HepG2 (cell line): ENCODE results near the gene TTC23L. TPM values are rescaled to one million over a fixed set of nuclear protein-coding genes. Genes with fewer than 3 reads are reported as not detected.

ENCODE experiments used
- CTCF ChIP-seq: sonication (generic); formaldehyde crosslinking; IDR thresholded peaks from 2 replicates; pipeline ENCODE4 v1.5.0; 2020; ENCODE audit warnings: mild to moderate bottlenecking, missing genetic modification reagents, moderate library complexity
- FOXK1 ChIP-seq: sonication (generic); formaldehyde crosslinking; IDR thresholded peaks from 2 replicates; pipeline ENCODE4 v1.4.0; 2020; ENCODE audit warnings: low read depth, missing genetic modification reagents, borderline replicate concordance
- KMT2A ChIP-seq: sonication (generic); formaldehyde crosslinking; IDR thresholded peaks from 2 replicates; pipeline ENCODE4 v1.4.0; 2020; ENCODE audit warnings: missing genetic modification reagents
- NFKB2 ChIP-seq: sonication (generic); formaldehyde crosslinking; IDR thresholded peaks from 2 replicates; pipeline ENCODE4 v1.4.0; 2020; ENCODE audit warnings: missing genetic modification reagents, borderline replicate concordance
- NKX3-1 ChIP-seq: sonication (generic); formaldehyde crosslinking; IDR thresholded peaks from 2 replicates; pipeline ENCODE4 v1.5.0; 2020; ENCODE audit warnings: missing genetic modification reagents
- NONO ChIP-seq, 2 experiments: fragments of 450-650 bp in 1 of 2; sonication (generic) in 1 of 2; formaldehyde crosslinking in 1 of 2; IDR thresholded peaks in 1 of 2; conservative IDR thresholded peaks in 1 of 2; 2 replicates each; pipeline versions ENCODE4 v1.6.1 to v1.8.0; 2017 to 2022; ENCODE audit warnings: mild to moderate bottlenecking in 1 of 2, missing genetic modification reagents in 1 of 2, moderate library complexity in 1 of 2
- NPAS2 ChIP-seq: sonication (generic); formaldehyde crosslinking; IDR thresholded peaks from 2 replicates; pipeline ENCODE4 v1.8.0; 2022; ENCODE audit warnings: mild to moderate bottlenecking, missing genetic modification reagents, borderline replicate concordance
- PAF1 ChIP-seq: IDR thresholded peaks from 2 replicates; pipeline ENCODE4 v1.6.1; 2016; ENCODE audit warnings: missing genetic modification reagents, missing compliant biosample characterization
- PTBP1 ChIP-seq: fragments of 200-400 bp; formaldehyde crosslinking; IDR thresholded peaks from 2 replicates; pipeline ENCODE4 v1.6.1; 2018; ENCODE audit warnings: low read length, low read depth; ENCODE audit not compliant: poor library complexity, severe bottlenecking
- SIN3B ChIP-seq: fragments of 150-350 bp; IDR thresholded peaks from 2 replicates; pipeline ENCODE4 v1.6.1; 2014; ENCODE audit warnings: low read length
- ZFYVE20 ChIP-seq: sonication (generic); formaldehyde crosslinking; IDR thresholded peaks from 2 replicates; pipeline ENCODE4 v1.8.0; 2023; ENCODE audit warnings: low read depth, mild to moderate bottlenecking, moderate library complexity, missing genetic modification reagents, borderline replicate concordance
- ZNF230 ChIP-seq: sonication (generic); formaldehyde crosslinking; IDR thresholded peaks from 2 replicates; pipeline ENCODE4 v1.4.0; 2020; ENCODE audit warnings: mild to moderate bottlenecking, missing genetic modification reagents
- ZNF274 ChIP-seq: sonication (generic); formaldehyde crosslinking; IDR thresholded peaks from 2 replicates; pipeline ENCODE4 v1.5.1; 2020; ENCODE audit warnings: mild to moderate bottlenecking, missing genetic modification reagents
- ZNF563 ChIP-seq: sonication (generic); formaldehyde crosslinking; IDR thresholded peaks from 2 replicates; pipeline ENCODE4 v1.8.0; 2022; ENCODE audit warnings: mild to moderate bottlenecking, moderate library complexity, missing genetic modification reagents
- ZNF660 ChIP-seq: sonication (generic); formaldehyde crosslinking; IDR thresholded peaks from 2 replicates; pipeline ENCODE4 v1.5.1; 2020; ENCODE audit warnings: mild to moderate bottlenecking, low read depth, missing genetic modification reagents, borderline replicate concordance
- ZNF720 ChIP-seq: sonication (generic); formaldehyde crosslinking; IDR thresholded peaks from 2 replicates; pipeline ENCODE4 v1.4.0; 2020; ENCODE audit warnings: missing genetic modification reagents
- ZNF747 ChIP-seq: sonication (generic); formaldehyde crosslinking; IDR thresholded peaks from 2 replicates; pipeline ENCODE4 v1.8.1; 2023; ENCODE audit warnings: missing genetic modification reagents, mild to moderate bottlenecking, borderline replicate concordance
- ZZZ3 ChIP-seq: sonication (generic); formaldehyde crosslinking; IDR thresholded peaks from 2 replicates; pipeline ENCODE4 v1.4.0; 2020; ENCODE audit warnings: missing genetic modification reagents, mild to moderate bottlenecking, borderline replicate concordance
- polyA plus RNA-seq, 8 experiments: library from polyadenylated mRNA; depleted of rRNA in 3 of 8; stranded (reverse) in 7 of 8; unstranded in 1 of 8; fragments of >200 nt; fragmentation: Illumina TruSeq in 4 of 8; extraction: Trizol in 4 of 8; gene quantifications; 2 replicates each; pipeline versions ENCODE4 v1.2.1 to v1.2.3, GENCODE V29; 2011 to 2016; ENCODE audit warnings: low read depth in 4 of 8, missing spikeins in 1 of 8, mixed read lengths in 1 of 8; ENCODE audit not compliant: insufficient read depth in 1 of 8
- total RNA-seq, 5 experiments: library from RNA; depleted of rRNA; stranded (reverse); fragments of >200 nt; fragmentation: Illumina TruSeq; extraction: Trizol; gene quantifications; 2 replicates each; pipeline ENCODE4 v1.2.3, GENCODE V29; 2016; ENCODE audit warnings: low read depth in 1 of 5
- TF ChIP-seq, protein P1 (sequence below): sonication (generic); formaldehyde crosslinking; IDR thresholded peaks from 2 replicates; pipeline ENCODE4 v1.9.0; 2021; ENCODE audit warnings: missing genetic modification reagents, mild to moderate bottlenecking, borderline replicate concordance
- TF ChIP-seq, protein P2 (sequence below): sonication (generic); formaldehyde crosslinking; IDR thresholded peaks from 2 replicates; pipeline ENCODE4 v1.9.0; 2021; ENCODE audit warnings: missing genetic modification reagents, borderline replicate concordance
- TF ChIP-seq, protein P3 (sequence below): sonication (generic); formaldehyde crosslinking; IDR thresholded peaks from 2 replicates; pipeline ENCODE4 v1.8.1; 2023; ENCODE audit warnings: mild to moderate bottlenecking, inconsistent platforms, moderate library complexity, missing genetic modification reagents, borderline replicate concordance

Gene TTC23L
- total and polyA plus RNA-seq, 2 of the 13 experiments (the other 11 are each of a cell fraction or from before 2014, with no cell fraction given) = 0.37 to 1.4 TPM

- TF ChIP-seq CTCF (CRISPR knock-in tag) = 0 out of 2 replicates have a peak, but pooled peaks have one; percentile 15
- TF ChIP-seq PAF1 = no peak
- no peak for TF ChIP-seq ZFYVE20 (CRISPR knock-in tag)
- no peak for TF ChIP-seq ZNF660 (CRISPR knock-in tag)
- TF ChIP-seq KMT2A = peak; percentile 60; the same call in 1 of the 2 replicates
- TF ChIP-seq SIN3B = no peak
- TF ChIP-seq PTBP1 = no peak
- no peak for TF ChIP-seq NONO (IDR thresholded peaks at IDR 0.05)
- TF ChIP-seq NONO (CRISPR knock-in tag; conservative IDR thresholded peaks at IDR 0.05) = peak; percentile 53; the same call in 1 of the 2 replicates
- TF ChIP-seq ZNF720 = no peak
- TF ChIP-seq ZNF274 (CRISPR knock-in tag) = no peak; the same call in 1 of the 2 replicates
- TF ChIP-seq ZNF563 (CRISPR knock-in tag) = no peak
- TF ChIP-seq, protein P1, sequence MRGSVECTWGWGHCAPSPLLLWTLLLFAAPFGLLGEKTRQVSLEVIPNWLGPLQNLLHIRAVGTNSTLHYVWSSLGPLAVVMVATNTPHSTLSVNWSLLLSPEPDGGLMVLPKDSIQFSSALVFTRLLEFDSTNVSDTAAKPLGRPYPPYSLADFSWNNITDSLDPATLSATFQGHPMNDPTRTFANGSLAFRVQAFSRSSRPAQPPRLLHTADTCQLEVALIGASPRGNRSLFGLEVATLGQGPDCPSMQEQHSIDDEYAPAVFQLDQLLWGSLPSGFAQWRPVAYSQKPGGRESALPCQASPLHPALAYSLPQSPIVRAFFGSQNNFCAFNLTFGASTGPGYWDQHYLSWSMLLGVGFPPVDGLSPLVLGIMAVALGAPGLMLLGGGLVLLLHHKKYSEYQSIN (CRISPR knock-in tag) = no peak
- no peak; the same call in 1 of the 2 replicates for TF ChIP-seq NKX3-1 (CRISPR knock-in tag)
- no peak for TF ChIP-seq NPAS2 (CRISPR knock-in tag)
- no peak for TF ChIP-seq ZNF230
- no peak for TF ChIP-seq NFKB2 (CRISPR knock-in tag)
- TF ChIP-seq ZZZ3 (CRISPR knock-in tag) = no peak
- TF ChIP-seq, protein P2, sequence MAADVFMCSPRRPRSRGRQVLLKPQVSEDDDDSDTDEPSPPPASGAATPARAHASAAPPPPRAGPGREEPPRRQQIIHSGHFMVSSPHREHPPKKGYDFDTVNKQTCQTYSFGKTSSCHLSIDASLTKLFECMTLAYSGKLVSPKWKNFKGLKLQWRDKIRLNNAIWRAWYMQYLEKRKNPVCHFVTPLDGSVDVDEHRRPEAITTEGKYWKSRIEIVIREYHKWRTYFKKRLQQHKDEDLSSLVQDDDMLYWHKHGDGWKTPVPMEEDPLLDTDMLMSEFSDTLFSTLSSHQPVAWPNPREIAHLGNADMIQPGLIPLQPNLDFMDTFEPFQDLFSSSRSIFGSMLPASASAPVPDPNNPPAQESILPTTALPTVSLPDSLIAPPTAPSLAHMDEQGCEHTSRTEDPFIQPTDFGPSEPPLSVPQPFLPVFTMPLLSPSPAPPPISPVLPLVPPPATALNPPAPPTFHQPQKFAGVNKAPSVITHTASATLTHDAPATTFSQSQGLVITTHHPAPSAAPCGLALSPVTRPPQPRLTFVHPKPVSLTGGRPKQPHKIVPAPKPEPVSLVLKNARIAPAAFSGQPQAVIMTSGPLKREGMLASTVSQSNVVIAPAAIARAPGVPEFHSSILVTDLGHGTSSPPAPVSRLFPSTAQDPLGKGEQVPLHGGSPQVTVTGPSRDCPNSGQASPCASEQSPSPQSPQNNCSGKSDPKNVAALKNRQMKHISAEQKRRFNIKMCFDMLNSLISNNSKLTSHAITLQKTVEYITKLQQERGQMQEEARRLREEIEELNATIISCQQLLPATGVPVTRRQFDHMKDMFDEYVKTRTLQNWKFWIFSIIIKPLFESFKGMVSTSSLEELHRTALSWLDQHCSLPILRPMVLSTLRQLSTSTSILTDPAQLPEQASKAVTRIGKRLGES = no peak
- TF ChIP-seq, protein P3, sequence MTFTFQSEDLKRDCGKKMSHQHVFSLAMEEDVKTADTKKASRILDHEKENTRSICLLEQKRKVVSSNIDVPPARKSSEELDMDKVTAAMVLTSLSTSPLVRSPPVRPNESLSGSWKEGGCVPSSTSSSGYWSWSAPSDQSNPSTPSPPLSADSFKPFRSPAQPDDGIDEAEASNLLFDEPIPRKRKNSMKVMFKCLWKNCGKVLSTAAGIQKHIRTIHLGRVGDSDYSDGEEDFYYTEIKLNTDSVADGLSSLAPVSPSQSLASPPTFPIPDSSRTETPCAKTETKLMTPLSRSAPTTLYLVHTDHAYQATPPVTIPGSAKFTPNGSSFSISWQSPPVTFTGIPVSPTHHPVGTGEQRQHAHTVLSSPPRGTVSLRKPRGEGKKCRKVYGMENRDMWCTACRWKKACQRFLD (CRISPR knock-in tag) = peak; percentile 37; the same call in 1 of the 2 replicates
- TF ChIP-seq FOXK1 (CRISPR knock-in tag) = no peak
- TF ChIP-seq ZNF747 (CRISPR knock-in tag) = peak; percentile 74
Measured at GRCh38 chr5:34929720-34930461, 90.9 kb downstream of the TTC23L start (continued).
